Uterus (tissue), 2 donors: ENCODE measurements around the gene HOATZ.

Experiments
- POLR2A ChIP-seq, 2 donors: fragments of 450-650 bp; IDR thresholded peaks; one replicate each; pipeline ENCODE4 v1.6.1; 2016; ENCODE audit warnings: antibody characterized with exemption in 2 of 2, mild to moderate bottlenecking in 1 of 2, moderate library complexity in 1 of 2
- TF ChIP-seq, protein P1 (sequence below), 4 experiments: fragments of 200-600 bp in 2 of 4; fragments of 450-650 bp in 2 of 4; sonication (generic) in 2 of 4; IDR thresholded peaks; one replicate each; pipeline ENCODE4 v1.5.1; 2016 to 2019; ENCODE audit warnings: antibody characterized with exemption in 4 of 4, mild to moderate bottlenecking in 2 of 4, moderate library complexity in 1 of 4

DNA sequence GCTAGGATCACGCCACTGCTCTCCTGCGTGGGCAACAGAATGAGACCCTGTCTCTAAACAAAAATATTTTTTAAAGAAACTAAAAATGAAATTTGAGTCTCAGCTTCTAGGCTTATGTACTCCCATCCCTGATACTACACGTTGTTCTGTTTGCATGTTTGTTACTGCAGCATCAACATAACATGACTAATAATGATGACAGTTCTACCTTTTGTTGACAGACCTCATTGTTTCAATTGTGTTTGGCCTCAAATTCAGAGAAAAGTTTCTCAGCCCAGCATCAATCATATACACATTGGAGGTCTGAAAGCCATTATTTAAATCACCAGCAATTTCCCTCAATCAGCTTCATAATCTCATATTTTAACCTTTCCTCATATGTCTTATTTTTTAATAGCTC, 46.7 kb downstream of the HOATZ start:
- TF ChIP-seq, protein P1, sequence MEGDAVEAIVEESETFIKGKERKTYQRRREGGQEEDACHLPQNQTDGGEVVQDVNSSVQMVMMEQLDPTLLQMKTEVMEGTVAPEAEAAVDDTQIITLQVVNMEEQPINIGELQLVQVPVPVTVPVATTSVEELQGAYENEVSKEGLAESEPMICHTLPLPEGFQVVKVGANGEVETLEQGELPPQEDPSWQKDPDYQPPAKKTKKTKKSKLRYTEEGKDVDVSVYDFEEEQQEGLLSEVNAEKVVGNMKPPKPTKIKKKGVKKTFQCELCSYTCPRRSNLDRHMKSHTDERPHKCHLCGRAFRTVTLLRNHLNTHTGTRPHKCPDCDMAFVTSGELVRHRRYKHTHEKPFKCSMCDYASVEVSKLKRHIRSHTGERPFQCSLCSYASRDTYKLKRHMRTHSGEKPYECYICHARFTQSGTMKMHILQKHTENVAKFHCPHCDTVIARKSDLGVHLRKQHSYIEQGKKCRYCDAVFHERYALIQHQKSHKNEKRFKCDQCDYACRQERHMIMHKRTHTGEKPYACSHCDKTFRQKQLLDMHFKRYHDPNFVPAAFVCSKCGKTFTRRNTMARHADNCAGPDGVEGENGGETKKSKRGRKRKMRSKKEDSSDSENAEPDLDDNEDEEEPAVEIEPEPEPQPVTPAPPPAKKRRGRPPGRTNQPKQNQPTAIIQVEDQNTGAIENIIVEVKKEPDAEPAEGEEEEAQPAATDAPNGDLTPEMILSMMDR (IDR thresholded peaks at IDR 0.05) = no peak
- TF ChIP-seq POLR2A (IDR thresholded peaks at IDR 0.05) = no peak
